GM23338 (cell line): ENCODE results near the gene UBLCP1. TPM values are rescaled to one million over a fixed set of nuclear protein-coding genes. Genes with fewer than 3 reads are reported as not detected.

ENCODE experiments used
- ATAC-seq: fragments of 200-7000 bp; cut with Tn5 transposase; 3 replicates; pipeline ENCODE4 v1.9.1; 2020
- DNase-seq: peaks from one replicate; pipeline ENCODE4 v3.0.0-alpha.2; 2015; ENCODE audit warnings: low spot score
- H2AFZ ChIP-seq: fragments of 200-600 bp; sonication (generic); 2 replicates; pipeline ENCODE4 v1.8.0; 2016; ENCODE audit warnings: antibody characterized with exemption, mild to moderate bottlenecking, moderate library complexity
- H3F3A ChIP-seq: fragments of 200-600 bp; sonication (generic); replicated peaks from 2 replicates; pipeline ENCODE4 v1.8.0; 2017; ENCODE audit warnings: antibody characterized with exemption, mixed run types, low read depth
- H3K27ac ChIP-seq: fragments of 200-600 bp; sonication (generic); 2 replicates; pipeline ENCODE4 v1.6.1; 2016; ENCODE audit warnings: low read depth
- H3K27me3 ChIP-seq: fragments of 200-600 bp; sonication (generic); 2 replicates; pipeline ENCODE4 v1.8.0; 2016; ENCODE audit warnings: mild to moderate bottlenecking, mixed run types, moderate library complexity; ENCODE audit not compliant: insufficient read depth
- H3K36me3 ChIP-seq: fragments of 200-600 bp; sonication (generic); 2 replicates; pipeline ENCODE4 v1.8.0; 2016; ENCODE audit warnings: mild to moderate bottlenecking; ENCODE audit not compliant: insufficient read depth
- H3K4me1 ChIP-seq: fragments of 200-600 bp; sonication (generic); 2 replicates; pipeline ENCODE4 v1.8.0; 2016; ENCODE audit warnings: mild to moderate bottlenecking, moderate library complexity; ENCODE audit not compliant: insufficient read depth
- H3K4me2 ChIP-seq: fragments of 200-600 bp; sonication (generic); 2 replicates; pipeline ENCODE4 v1.7.1; 2017; ENCODE audit warnings: mixed run types
- H3K4me3 ChIP-seq: fragments of 200-600 bp; sonication (generic); 2 replicates; pipeline ENCODE4 v1.6.1; 2016; ENCODE audit warnings: mixed run types
- H3K79me2 ChIP-seq: fragments of 200-600 bp; sonication (generic); replicated peaks from 2 replicates; pipeline ENCODE4 v1.8.0; 2017; ENCODE audit warnings: mild to moderate bottlenecking; ENCODE audit not compliant: insufficient read depth
- H3K9me2 ChIP-seq: fragments of 200-600 bp; sonication (generic); 2 replicates; pipeline ENCODE4 v1.8.0; 2017; ENCODE audit not compliant: insufficient read depth
- H4K20me1 ChIP-seq: fragments of 200-600 bp; sonication (generic); replicated peaks from 2 replicates; pipeline ENCODE4 v1.8.0; 2017; ENCODE audit warnings: mild to moderate bottlenecking; ENCODE audit not compliant: insufficient read depth
- H3K27ac Mint-ChIP-seq: 2 replicates; pipeline ENCODE4 v1.8.0; 2020; ENCODE audit warnings: inconsistent platforms, mild to moderate bottlenecking, moderate library complexity, mixed read lengths
- H3K27me3 Mint-ChIP-seq: 3 replicates; pipeline ENCODE4 v1.8.0; 2022; ENCODE audit warnings: low read depth, mild to moderate bottlenecking, moderate library complexity, mixed read lengths, inconsistent platforms; ENCODE audit not compliant: insufficient read depth, poor library complexity
- H3K36me3 Mint-ChIP-seq: 3 replicates; pipeline ENCODE4 v1.8.0; 2021; ENCODE audit warnings: low read depth, mild to moderate bottlenecking, inconsistent platforms, moderate library complexity, mixed read lengths
- H3K4me1 Mint-ChIP-seq: 3 replicates; pipeline ENCODE4 v1.8.0; 2020; ENCODE audit warnings: mild to moderate bottlenecking, inconsistent platforms, mixed read lengths
- H3K4me3 Mint-ChIP-seq: 3 replicates; pipeline ENCODE4 v1.8.0; 2021; ENCODE audit warnings: moderate library complexity, mild to moderate bottlenecking, inconsistent platforms, mixed read lengths
- H3K9me3 Mint-ChIP-seq: 3 replicates; pipeline ENCODE4 v1.8.0; 2020; ENCODE audit warnings: moderate library complexity, mild to moderate bottlenecking, inconsistent platforms, mixed read lengths
- CREB1 ChIP-seq: fragments of 250-450 bp; sonication (Bioruptor Pico); IDR thresholded peaks from 2 replicates; pipeline ENCODE4 v1.5.0; 2020; ENCODE audit warnings: low read depth, mild to moderate bottlenecking, moderate library complexity
- EZH2 ChIP-seq: fragments of 200-600 bp; sonication (generic); IDR thresholded peaks from one replicate; pipeline ENCODE4 v1.8.0; 2017; ENCODE audit warnings: antibody characterized with exemption, mild to moderate bottlenecking, low read depth; ENCODE audit not compliant: unreplicated experiment
- EZH2phosphoT487 ChIP-seq: fragments of 200-600 bp; sonication (generic); IDR thresholded peaks from one replicate; pipeline ENCODE4 v1.8.1; 2018; ENCODE audit warnings: antibody characterized with exemption; ENCODE audit not compliant: unreplicated experiment
- JUNB ChIP-seq: IDR thresholded peaks from one replicate; pipeline ENCODE4 v1.6.1; 2016; ENCODE audit warnings: antibody characterized with exemption; ENCODE audit not compliant: unreplicated experiment
- NANOG ChIP-seq: IDR thresholded peaks from 2 replicates; pipeline ENCODE4 v1.6.1; 2016; ENCODE audit warnings: antibody characterized with exemption, borderline replicate concordance
- POLR2AphosphoS5 ChIP-seq: IDR thresholded peaks from 2 replicates; pipeline ENCODE4 v1.6.1; 2016; ENCODE audit warnings: antibody characterized with exemption, low read depth
- STAT1 ChIP-seq: IDR thresholded peaks from one replicate; pipeline ENCODE4 v1.6.1; 2016; ENCODE audit warnings: antibody characterized with exemption; ENCODE audit not compliant: unreplicated experiment
- ZNF114 ChIP-seq: fragments of 250-450 bp; sonication (Bioruptor Pico); IDR thresholded peaks from 2 replicates; pipeline ENCODE4 v1.5.0; 2020; ENCODE audit warnings: mild to moderate bottlenecking, moderate library complexity
- ZNF331 ChIP-seq: fragments of 250-450 bp; sonication (Bioruptor Pico); IDR thresholded peaks from 2 replicates; pipeline ENCODE4 v1.5.0; 2020; ENCODE audit warnings: low read depth, mild to moderate bottlenecking, moderate library complexity
- polyA plus RNA-seq: library from polyadenylated mRNA; unstranded; fragments of >200 nt; fragmentation: Nextera tagmentation; extraction: Ambion mirVana; gene quantifications from 2 replicates; pipeline ENCODE4 v1.2.1, GENCODE V29; 2016
- total RNA-seq: library from RNA; depleted of rRNA; stranded (reverse); fragments of >200 nt; shearing (Covaris generic); gene quantifications from 2 replicates; pipeline ENCODE4 v1.2.3, GENCODE V29; 2014
- TF ChIP-seq, protein P1 (sequence below): IDR thresholded peaks from 2 replicates; pipeline ENCODE4 v1.6.1; 2016; ENCODE audit warnings: antibody characterized with exemption
- TF ChIP-seq, protein P2 (sequence below): IDR thresholded peaks from one replicate; pipeline ENCODE4 v1.6.1; 2018; ENCODE audit warnings: antibody characterized with exemption; ENCODE audit not compliant: unreplicated experiment
- TF ChIP-seq, protein P3 (sequence below), 2 experiments: fragments of 200-600 bp in 1 of 2; sonication (generic) in 1 of 2; conservative IDR thresholded peaks; 2 replicates each; pipeline versions ENCODE4 v1.5.1 to v1.6.1; 2016 to 2017; ENCODE audit warnings: antibody characterized with exemption in 2 of 2, low read depth in 2 of 2, mild to moderate bottlenecking in 2 of 2, moderate library complexity in 1 of 2
- TF ChIP-seq, protein P4 (sequence below): fragments of 250-450 bp; sonication (Bioruptor Pico); IDR thresholded peaks from 2 replicates; pipeline ENCODE4 v1.5.0; 2020; ENCODE audit warnings: mild to moderate bottlenecking, moderate library complexity

UBLCP1 gene
- total and polyA plus RNA-seq, 2 experiments from 2014 or later = 45.0 to 56.1 TPM

DNA sequence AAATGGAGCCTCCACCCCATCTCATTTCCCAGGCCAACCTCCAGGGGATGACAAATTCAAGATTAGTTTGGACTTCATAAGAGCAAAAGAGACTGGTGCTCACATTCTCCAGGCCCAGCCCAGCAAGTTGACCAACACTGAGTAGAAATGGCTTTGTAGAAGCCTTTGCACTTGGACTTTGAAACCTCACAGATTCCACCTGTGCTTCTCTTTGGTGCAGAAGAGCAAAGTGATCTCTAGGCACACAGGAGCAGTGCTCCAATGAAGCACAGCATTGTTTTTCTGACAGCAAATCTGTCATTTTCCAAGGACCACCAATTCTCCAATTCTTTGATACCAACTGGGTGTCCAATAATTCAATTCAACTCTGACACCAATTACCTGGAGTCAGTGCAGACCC lies 36.6 kb upstream of the UBLCP1 start:
- no peaks in the 10 kb centered on the region; the same call in 1 of the 2 replicates for H4K20me1 ChIP-seq
- Mint-ChIP-seq H3K4me3 (no peak overlapping the region), H3K27me3 (peaks cover 56% of the 10 kb centered on the region), H3K27ac (no peak overlapping the region), H3K9me3 (no peaks in the 10 kb centered on the region; the same call in 2 of the 3 replicates), H3K4me1 (peaks cover 11% of the 10 kb centered on the region), H3K36me3 (no peaks in the 10 kb centered on the region)
- H3F3A ChIP-seq = no peaks in the 10 kb centered on the region
- H3K79me2 ChIP-seq = no peaks in the 10 kb centered on the region
- DNase-seq = no peak
- TF ChIP-seq CREB1 (CRISPR knock-in tag) (no peak), EZH2 (no peak), ZNF331 (no peak), POLR2AphosphoS5 (no peak), JUNB (no peak), NANOG (no peak), ZNF114 (CRISPR knock-in tag) (no peak), STAT1 (no peak), EZH2phosphoT487 (no peak)
- TF ChIP-seq, protein P1, sequence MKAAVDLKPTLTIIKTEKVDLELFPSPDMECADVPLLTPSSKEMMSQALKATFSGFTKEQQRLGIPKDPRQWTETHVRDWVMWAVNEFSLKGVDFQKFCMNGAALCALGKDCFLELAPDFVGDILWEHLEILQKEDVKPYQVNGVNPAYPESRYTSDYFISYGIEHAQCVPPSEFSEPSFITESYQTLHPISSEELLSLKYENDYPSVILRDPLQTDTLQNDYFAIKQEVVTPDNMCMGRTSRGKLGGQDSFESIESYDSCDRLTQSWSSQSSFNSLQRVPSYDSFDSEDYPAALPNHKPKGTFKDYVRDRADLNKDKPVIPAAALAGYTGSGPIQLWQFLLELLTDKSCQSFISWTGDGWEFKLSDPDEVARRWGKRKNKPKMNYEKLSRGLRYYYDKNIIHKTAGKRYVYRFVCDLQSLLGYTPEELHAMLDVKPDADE = no peak
- TF ChIP-seq, protein P2, sequence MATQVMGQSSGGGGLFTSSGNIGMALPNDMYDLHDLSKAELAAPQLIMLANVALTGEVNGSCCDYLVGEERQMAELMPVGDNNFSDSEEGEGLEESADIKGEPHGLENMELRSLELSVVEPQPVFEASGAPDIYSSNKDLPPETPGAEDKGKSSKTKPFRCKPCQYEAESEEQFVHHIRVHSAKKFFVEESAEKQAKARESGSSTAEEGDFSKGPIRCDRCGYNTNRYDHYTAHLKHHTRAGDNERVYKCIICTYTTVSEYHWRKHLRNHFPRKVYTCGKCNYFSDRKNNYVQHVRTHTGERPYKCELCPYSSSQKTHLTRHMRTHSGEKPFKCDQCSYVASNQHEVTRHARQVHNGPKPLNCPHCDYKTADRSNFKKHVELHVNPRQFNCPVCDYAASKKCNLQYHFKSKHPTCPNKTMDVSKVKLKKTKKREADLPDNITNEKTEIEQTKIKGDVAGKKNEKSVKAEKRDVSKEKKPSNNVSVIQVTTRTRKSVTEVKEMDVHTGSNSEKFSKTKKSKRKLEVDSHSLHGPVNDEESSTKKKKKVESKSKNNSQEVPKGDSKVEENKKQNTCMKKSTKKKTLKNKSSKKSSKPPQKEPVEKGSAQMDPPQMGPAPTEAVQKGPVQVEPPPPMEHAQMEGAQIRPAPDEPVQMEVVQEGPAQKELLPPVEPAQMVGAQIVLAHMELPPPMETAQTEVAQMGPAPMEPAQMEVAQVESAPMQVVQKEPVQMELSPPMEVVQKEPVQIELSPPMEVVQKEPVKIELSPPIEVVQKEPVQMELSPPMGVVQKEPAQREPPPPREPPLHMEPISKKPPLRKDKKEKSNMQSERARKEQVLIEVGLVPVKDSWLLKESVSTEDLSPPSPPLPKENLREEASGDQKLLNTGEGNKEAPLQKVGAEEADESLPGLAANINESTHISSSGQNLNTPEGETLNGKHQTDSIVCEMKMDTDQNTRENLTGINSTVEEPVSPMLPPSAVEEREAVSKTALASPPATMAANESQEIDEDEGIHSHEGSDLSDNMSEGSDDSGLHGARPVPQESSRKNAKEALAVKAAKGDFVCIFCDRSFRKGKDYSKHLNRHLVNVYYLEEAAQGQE = no peak
- TF ChIP-seq, protein P3, sequence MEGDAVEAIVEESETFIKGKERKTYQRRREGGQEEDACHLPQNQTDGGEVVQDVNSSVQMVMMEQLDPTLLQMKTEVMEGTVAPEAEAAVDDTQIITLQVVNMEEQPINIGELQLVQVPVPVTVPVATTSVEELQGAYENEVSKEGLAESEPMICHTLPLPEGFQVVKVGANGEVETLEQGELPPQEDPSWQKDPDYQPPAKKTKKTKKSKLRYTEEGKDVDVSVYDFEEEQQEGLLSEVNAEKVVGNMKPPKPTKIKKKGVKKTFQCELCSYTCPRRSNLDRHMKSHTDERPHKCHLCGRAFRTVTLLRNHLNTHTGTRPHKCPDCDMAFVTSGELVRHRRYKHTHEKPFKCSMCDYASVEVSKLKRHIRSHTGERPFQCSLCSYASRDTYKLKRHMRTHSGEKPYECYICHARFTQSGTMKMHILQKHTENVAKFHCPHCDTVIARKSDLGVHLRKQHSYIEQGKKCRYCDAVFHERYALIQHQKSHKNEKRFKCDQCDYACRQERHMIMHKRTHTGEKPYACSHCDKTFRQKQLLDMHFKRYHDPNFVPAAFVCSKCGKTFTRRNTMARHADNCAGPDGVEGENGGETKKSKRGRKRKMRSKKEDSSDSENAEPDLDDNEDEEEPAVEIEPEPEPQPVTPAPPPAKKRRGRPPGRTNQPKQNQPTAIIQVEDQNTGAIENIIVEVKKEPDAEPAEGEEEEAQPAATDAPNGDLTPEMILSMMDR (conservative IDR thresholded peaks at IDR 0.05; ENCODE audit: low read depth in 2 of 2) = no peak
- TF ChIP-seq, protein P4, sequence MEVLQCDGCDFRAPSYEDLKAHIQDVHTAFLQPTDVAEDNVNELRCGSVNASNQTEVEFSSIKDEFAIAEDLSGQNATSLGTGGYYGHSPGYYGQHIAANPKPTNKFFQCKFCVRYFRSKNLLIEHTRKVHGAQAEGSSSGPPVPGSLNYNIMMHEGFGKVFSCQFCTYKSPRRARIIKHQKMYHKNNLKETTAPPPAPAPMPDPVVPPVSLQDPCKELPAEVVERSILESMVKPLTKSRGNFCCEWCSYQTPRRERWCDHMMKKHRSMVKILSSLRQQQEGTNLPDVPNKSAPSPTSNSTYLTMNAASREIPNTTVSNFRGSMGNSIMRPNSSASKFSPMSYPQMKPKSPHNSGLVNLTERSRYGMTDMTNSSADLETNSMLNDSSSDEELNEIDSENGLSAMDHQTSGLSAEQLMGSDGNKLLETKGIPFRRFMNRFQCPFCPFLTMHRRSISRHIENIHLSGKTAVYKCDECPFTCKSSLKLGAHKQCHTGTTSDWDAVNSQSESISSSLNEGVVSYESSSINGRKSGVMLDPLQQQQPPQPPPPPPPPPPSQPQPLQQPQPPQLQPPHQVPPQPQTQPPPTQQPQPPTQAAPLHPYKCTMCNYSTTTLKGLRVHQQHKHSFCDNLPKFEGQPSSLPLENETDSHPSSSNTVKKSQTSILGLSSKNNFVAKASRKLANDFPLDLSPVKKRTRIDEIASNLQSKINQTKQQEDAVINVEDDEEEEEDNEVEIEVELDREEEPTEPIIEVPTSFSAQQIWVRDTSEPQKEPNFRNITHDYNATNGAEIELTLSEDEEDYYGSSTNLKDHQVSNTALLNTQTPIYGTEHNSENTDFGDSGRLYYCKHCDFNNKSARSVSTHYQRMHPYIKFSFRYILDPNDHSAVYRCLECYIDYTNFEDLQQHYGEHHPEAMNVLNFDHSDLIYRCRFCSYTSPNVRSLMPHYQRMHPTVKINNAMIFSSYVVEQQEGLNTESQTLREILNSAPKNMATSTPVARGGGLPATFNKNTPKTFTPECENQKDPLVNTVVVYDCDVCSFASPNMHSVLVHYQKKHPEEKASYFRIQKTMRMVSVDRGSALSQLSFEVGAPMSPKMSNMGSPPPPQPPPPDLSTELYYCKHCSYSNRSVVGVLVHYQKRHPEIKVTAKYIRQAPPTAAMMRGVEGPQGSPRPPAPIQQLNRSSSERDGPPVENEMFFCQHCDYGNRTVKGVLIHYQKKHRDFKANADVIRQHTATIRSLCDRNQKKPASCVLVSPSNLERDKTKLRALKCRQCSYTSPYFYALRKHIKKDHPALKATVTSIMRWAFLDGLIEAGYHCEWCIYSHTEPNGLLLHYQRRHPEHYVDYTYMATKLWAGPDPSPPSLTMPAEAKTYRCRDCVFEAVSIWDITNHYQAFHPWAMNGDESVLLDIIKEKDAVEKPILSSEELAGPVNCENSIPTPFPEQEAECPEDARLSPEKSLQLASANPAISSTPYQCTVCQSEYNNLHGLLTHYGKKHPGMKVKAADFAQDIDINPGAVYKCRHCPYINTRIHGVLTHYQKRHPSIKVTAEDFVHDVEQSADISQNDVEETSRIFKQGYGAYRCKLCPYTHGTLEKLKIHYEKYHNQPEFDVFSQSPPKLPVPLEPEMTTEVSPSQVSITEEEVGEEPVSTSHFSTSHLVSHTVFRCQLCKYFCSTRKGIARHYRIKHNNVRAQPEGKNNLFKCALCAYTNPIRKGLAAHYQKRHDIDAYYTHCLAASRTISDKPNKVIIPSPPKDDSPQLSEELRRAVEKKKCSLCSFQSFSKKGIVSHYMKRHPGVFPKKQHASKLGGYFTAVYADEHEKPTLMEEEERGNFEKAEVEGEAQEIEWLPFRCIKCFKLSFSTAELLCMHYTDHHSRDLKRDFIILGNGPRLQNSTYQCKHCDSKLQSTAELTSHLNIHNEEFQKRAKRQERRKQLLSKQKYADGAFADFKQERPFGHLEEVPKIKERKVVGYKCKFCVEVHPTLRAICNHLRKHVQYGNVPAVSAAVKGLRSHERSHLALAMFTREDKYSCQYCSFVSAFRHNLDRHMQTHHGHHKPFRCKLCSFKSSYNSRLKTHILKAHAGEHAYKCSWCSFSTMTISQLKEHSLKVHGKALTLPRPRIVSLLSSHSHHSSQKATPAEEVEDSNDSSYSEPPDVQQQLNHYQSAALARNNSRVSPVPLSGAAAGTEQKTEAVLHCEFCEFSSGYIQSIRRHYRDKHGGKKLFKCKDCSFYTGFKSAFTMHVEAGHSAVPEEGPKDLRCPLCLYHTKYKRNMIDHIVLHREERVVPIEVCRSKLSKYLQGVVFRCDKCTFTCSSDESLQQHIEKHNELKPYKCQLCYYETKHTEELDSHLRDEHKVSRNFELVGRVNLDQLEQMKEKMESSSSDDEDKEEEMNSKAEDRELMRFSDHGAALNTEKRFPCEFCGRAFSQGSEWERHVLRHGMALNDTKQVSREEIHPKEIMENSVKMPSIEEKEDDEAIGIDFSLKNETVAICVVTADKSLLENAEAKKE (CRISPR knock-in tag) = no peak
- no peaks in the 10 kb centered on the region for H3K36me3 ChIP-seq
- no peak overlapping the region for H3K4me3 ChIP-seq
- no peaks in the 10 kb centered on the region for H3K9me2 ChIP-seq
- peaks cover 9% of the 10 kb centered on the region for H3K4me1 ChIP-seq
- no peak overlapping the region for H3K4me2 ChIP-seq
- no peak overlapping the region for H2AFZ ChIP-seq
- peaks cover 87% of the 10 kb centered on the region for H3K27me3 ChIP-seq
- ATAC-seq = no peak
- H3K27ac ChIP-seq = no peak overlapping the region
